Stimulated activated CD4-positive, alpha-beta T cell treated with anti-CD3 and anti-CD28 coated beads, Interleukin-2, amount 100 ng/mL, for 24 hours (primary cell): Measurements from ENCODE around the gene ARID3A.

Source experiments
- DNase-seq, 2 donors: peaks; one replicate each; pipeline ENCODE4 v3.0.0-alpha.2; 2020

Gene ARID3A

GRCh38 chr19:932648-933552 lies 7.1 kb downstream of the ARID3A start:
- no peak for DNase-seq

- no peak for DNase-seq
Observed at GRCh38 chr19:933553-933882, 7.7 kb downstream of the ARID3A start.

- no peak for DNase-seq
Observed at GRCh38 chr19:934197-934840, 8.5 kb downstream of the ARID3A start.

- DNase-seq, result no peak
Observed at GRCh38 chr19:934865-935479, 9.1 kb downstream of the ARID3A start.

- no peak for DNase-seq
Observed at GRCh38 chr19:936175-936546, 10.3 kb downstream of the ARID3A start.

- DNase-seq, result peak in 1 of 2 donors; percentile 33
Observed at GRCh38 chr19:937259-937694, 11.4 kb downstream of the ARID3A start.

- no peak for DNase-seq
Observed at GRCh38 chr19:938233-938923, 12.5 kb downstream of the ARID3A start.

- no peak for DNase-seq
Observed at GRCh38 chr19:939439-939838, 13.6 kb downstream of the ARID3A start.

GRCh38 chr19:939922-940321 lies 14.1 kb downstream of the ARID3A start:
- DNase-seq, result no peak

GRCh38 chr19:940591-941291 lies 14.9 kb downstream of the ARID3A start:
- DNase-seq, result peak; percentile 69 to 72

GRCh38 chr19:941292-942132 lies 15.7 kb downstream of the ARID3A start:
- DNase-seq, result peak in 1 of 2 donors; percentile 19

GRCh38 chr19:942133-942645 lies 16.4 kb downstream of the ARID3A start:
- no peak for DNase-seq

- no peak for DNase-seq
Observed at GRCh38 chr19:943551-944170, 17.8 kb downstream of the ARID3A start.

- DNase-seq, result no peak
Observed at GRCh38 chr19:944171-944567, 18.3 kb downstream of the ARID3A start.

- no peak for DNase-seq
Observed at GRCh38 chr19:944663-945241, 18.9 kb downstream of the ARID3A start.

GRCh38 chr19:945401-946252 lies 19.8 kb downstream of the ARID3A start:
- DNase-seq, result no peak

- DNase-seq, result no peak
Observed at GRCh38 chr19:947090-947706, 21.4 kb downstream of the ARID3A start.

- no peak for DNase-seq
Observed at GRCh38 chr19:947707-948539, 22.1 kb downstream of the ARID3A start.
